Measurements from ENCODE around the gene CRYBG1. TPM values are rescaled to one million over a fixed set of nuclear protein-coding genes. Genes with fewer than 3 reads are reported as not detected.

Gene CRYBG1
- total RNA-seq, 1 donor from 2014 or later = 27.5 TPM

- H3K36me3 Mint-ChIP-seq (ENCODE audit: low read depth) = peaks cover 11% of the 10 kb centered on the region
- no peaks in the 10 kb centered on the region for H3K27me3 Mint-ChIP-seq (ENCODE audit: low read depth)
- H3K9me3 Mint-ChIP-seq = no peaks in the 10 kb centered on the region
- DNase-seq (ENCODE audit: low spot score) = no peak
- H3K4me1 Mint-ChIP-seq (ENCODE audit: low read depth) = no peaks in the 10 kb centered on the region
- intact Hi-C loops (cut with micrococcal nuclease) = no loop called here
- H3K4me3 Mint-ChIP-seq (ENCODE audit: low read depth) = no peak overlapping the region
- H3K27ac Mint-ChIP-seq = no peak overlapping the region
Observed at GRCh38 chr6:106591111-106591825, 230.8 kb downstream of the CRYBG1 start.

GRCh38 chr6:106599440-106599839 lies 238.9 kb downstream of the CRYBG1 start:
- Mint-ChIP-seq H3K27me3 (ENCODE audit: low read depth) (no peaks in the 10 kb centered on the region), H3K4me3 (ENCODE audit: low read depth) (no peak overlapping the region)
- intact Hi-C loops (cut with micrococcal nuclease) = no loop called here

GRCh38 chr6:106600329-106600728 lies 239.8 kb downstream of the CRYBG1 start:
- peaks cover 3% of the 10 kb centered on the region for H3K9me3 Mint-ChIP-seq
- intact Hi-C loops (cut with micrococcal nuclease) = no loop called here
- DNase-seq (ENCODE audit: low spot score) = no peak
- H3K27ac Mint-ChIP-seq = no peak overlapping the region
- H3K4me1 Mint-ChIP-seq (ENCODE audit: low read depth) = no peaks in the 10 kb centered on the region
- H3K27me3 Mint-ChIP-seq (ENCODE audit: low read depth) = no peaks in the 10 kb centered on the region
- no peak overlapping the region for H3K4me3 Mint-ChIP-seq (ENCODE audit: low read depth)
- H3K36me3 Mint-ChIP-seq (ENCODE audit: low read depth) = peaks cover 43% of the 10 kb centered on the region

More at GRCh38 chr6:106599440-106599839, 238.9 kb downstream of the CRYBG1 start:
- Mint-ChIP-seq H3K36me3 (ENCODE audit: low read depth) (peaks cover 38% of the 10 kb centered on the region), H3K9me3 (peaks cover 3% of the 10 kb centered on the region), H3K27ac (no peak overlapping the region), H3K4me1 (ENCODE audit: low read depth) (no peaks in the 10 kb centered on the region)
- no peak for DNase-seq (ENCODE audit: low spot score)

GRCh38 chr6:106608080-106608668 lies 247.7 kb downstream of the CRYBG1 start:
- peaks cover 29% of the 10 kb centered on the region for H3K4me1 Mint-ChIP-seq (ENCODE audit: low read depth)
- intact Hi-C loops (cut with micrococcal nuclease) = loop anchor here (2.0 kb wide), 1 partner anchor 371 kb away; no protein-coding TSS in a partner anchor
- no peaks in the 10 kb centered on the region for H3K27me3 Mint-ChIP-seq (ENCODE audit: low read depth)
- H3K36me3 Mint-ChIP-seq (ENCODE audit: low read depth) = peaks cover 36% of the 10 kb centered on the region
- no peak overlapping the region for H3K4me3 Mint-ChIP-seq (ENCODE audit: low read depth)
- H3K27ac Mint-ChIP-seq = no peak overlapping the region
- peak; percentile 18 for DNase-seq (ENCODE audit: low spot score)
- H3K9me3 Mint-ChIP-seq = peaks cover 3% of the 10 kb centered on the region

GRCh38 chr6:106609699-106610098 lies 249.2 kb downstream of the CRYBG1 start:
- Mint-ChIP-seq H3K4me1 (ENCODE audit: low read depth) (peaks cover 43% of the 10 kb centered on the region), H3K27ac (no peak overlapping the region), H3K27me3 (ENCODE audit: low read depth) (no peaks in the 10 kb centered on the region), H3K36me3 (ENCODE audit: low read depth) (peaks cover 38% of the 10 kb centered on the region), H3K9me3 (peaks cover 3% of the 10 kb centered on the region), H3K4me3 (ENCODE audit: low read depth) (no peak overlapping the region)
- peak; percentile 28 for DNase-seq (ENCODE audit: low spot score)
- intact Hi-C loops (cut with micrococcal nuclease) = loop anchor here (2.0 to 5.0 kb wide), 2 partner anchors 87 to 369 kb away; no protein-coding TSS in a partner anchor

GRCh38 chr6:106611030-106611429 lies 250.5 kb downstream of the CRYBG1 start:
- Mint-ChIP-seq H3K27ac (no peak overlapping the region), H3K9me3 (peaks cover 3% of the 10 kb centered on the region), H3K4me1 (ENCODE audit: low read depth) (peaks cover 51% of the 10 kb centered on the region), H3K36me3 (ENCODE audit: low read depth) (peaks cover 38% of the 10 kb centered on the region), H3K4me3 (ENCODE audit: low read depth) (no peak overlapping the region), H3K27me3 (ENCODE audit: low read depth) (no peaks in the 10 kb centered on the region)
- intact Hi-C loops (cut with micrococcal nuclease) = loop anchor here (5.0 kb wide), 1 partner anchor 89 kb away; no protein-coding TSS in a partner anchor
- DNase-seq (ENCODE audit: low spot score) = no peak

- Mint-ChIP-seq H3K27ac (peak overlapping the region; percentile 86), H3K4me3 (ENCODE audit: low read depth) (peak overlapping the region; percentile 28), H3K4me1 (ENCODE audit: low read depth) (peaks cover 57% of the 10 kb centered on the region), H3K27me3 (ENCODE audit: low read depth) (no peaks in the 10 kb centered on the region), H3K36me3 (ENCODE audit: low read depth) (peaks cover 48% of the 10 kb centered on the region), H3K9me3 (peaks cover 3% of the 10 kb centered on the region)
- DNase-seq (ENCODE audit: low spot score) = no peak
- intact Hi-C loops (cut with micrococcal nuclease) = loop anchor here (1.0 to 5.0 kb wide), 2 partner anchors 16 to 91 kb away; partner anchors contain the start of genes QRSL1 and RTN4IP1
Observed at GRCh38 chr6:106612671-106613416, 252.3 kb downstream of the CRYBG1 start.

GRCh38 chr6:106613590-106613989 lies 253.1 kb downstream of the CRYBG1 start:
- H3K27me3 Mint-ChIP-seq (ENCODE audit: low read depth) = no peaks in the 10 kb centered on the region
- H3K27ac Mint-ChIP-seq = peak overlapping the region; percentile 86
- intact Hi-C loops (cut with micrococcal nuclease) = loop anchor here (1.0 to 5.0 kb wide), 2 partner anchors 16 to 91 kb away; partner anchors contain the start of genes QRSL1 and RTN4IP1
- peaks cover 3% of the 10 kb centered on the region for H3K9me3 Mint-ChIP-seq
- peak overlapping the region; percentile 18 for H3K4me3 Mint-ChIP-seq (ENCODE audit: low read depth)
- H3K36me3 Mint-ChIP-seq (ENCODE audit: low read depth) = peaks cover 49% of the 10 kb centered on the region
- H3K4me1 Mint-ChIP-seq (ENCODE audit: low read depth) = peaks cover 58% of the 10 kb centered on the region
- no peak for DNase-seq (ENCODE audit: low spot score)

- Mint-ChIP-seq H3K36me3 (ENCODE audit: low read depth) (peaks cover 55% of the 10 kb centered on the region), H3K27ac (peak overlapping the region; percentile 86), H3K4me3 (ENCODE audit: low read depth) (peak overlapping the region; percentile 11), H3K4me1 (ENCODE audit: low read depth) (peaks cover 59% of the 10 kb centered on the region), H3K9me3 (peaks cover 3% of the 10 kb centered on the region), H3K27me3 (ENCODE audit: low read depth) (no peaks in the 10 kb centered on the region)
- intact Hi-C loops (cut with micrococcal nuclease) = loop anchor here (5.0 kb wide), 1 partner anchor 92 kb away; no protein-coding TSS in a partner anchor
- DNase-seq (ENCODE audit: low spot score) = no peak
Observed at GRCh38 chr6:106614166-106614565, 253.6 kb downstream of the CRYBG1 start.

- H3K27me3 Mint-ChIP-seq (ENCODE audit: low read depth) = no peaks in the 10 kb centered on the region
- peak overlapping the region; percentile 86 for H3K27ac Mint-ChIP-seq
- peaks cover 3% of the 10 kb centered on the region for H3K9me3 Mint-ChIP-seq
- peaks cover 53% of the 10 kb centered on the region for H3K36me3 Mint-ChIP-seq (ENCODE audit: low read depth)
- intact Hi-C loops (cut with micrococcal nuclease) = loop anchor here (5.0 kb wide), 1 partner anchor 92 kb away; no protein-coding TSS in a partner anchor
- peaks cover 60% of the 10 kb centered on the region for H3K4me1 Mint-ChIP-seq (ENCODE audit: low read depth)
- DNase-seq (ENCODE audit: low spot score) = no peak
- H3K4me3 Mint-ChIP-seq (ENCODE audit: low read depth) = peak overlapping the region; percentile 11
Observed at GRCh38 chr6:106614592-106615257, 254.2 kb downstream of the CRYBG1 start.

GRCh38 chr6:106617302-106617701 lies 256.8 kb downstream of the CRYBG1 start:
- H3K27ac Mint-ChIP-seq = peak overlapping the region; percentile 30
- no peaks in the 10 kb centered on the region for H3K27me3 Mint-ChIP-seq (ENCODE audit: low read depth)
- no peak overlapping the region for H3K4me3 Mint-ChIP-seq (ENCODE audit: low read depth)
- DNase-seq (ENCODE audit: low spot score) = no peak
- peaks cover 3% of the 10 kb centered on the region for H3K9me3 Mint-ChIP-seq
- peaks cover 48% of the 10 kb centered on the region for H3K36me3 Mint-ChIP-seq (ENCODE audit: low read depth)
- intact Hi-C loops (cut with micrococcal nuclease) = no loop called here
- H3K4me1 Mint-ChIP-seq (ENCODE audit: low read depth) = peaks cover 57% of the 10 kb centered on the region

GRCh38 chr6:106617857-106618256 lies 257.3 kb downstream of the CRYBG1 start:
- no peak overlapping the region for H3K27ac Mint-ChIP-seq
- DNase-seq (ENCODE audit: low spot score) = no peak
- H3K27me3 Mint-ChIP-seq (ENCODE audit: low read depth) = no peaks in the 10 kb centered on the region
- peaks cover 54% of the 10 kb centered on the region for H3K4me1 Mint-ChIP-seq (ENCODE audit: low read depth)
- intact Hi-C loops (cut with micrococcal nuclease) = no loop called here
- H3K4me3 Mint-ChIP-seq (ENCODE audit: low read depth) = no peak overlapping the region
- peaks cover 4% of the 10 kb centered on the region for H3K9me3 Mint-ChIP-seq
- H3K36me3 Mint-ChIP-seq (ENCODE audit: low read depth) = peaks cover 48% of the 10 kb centered on the region

Data from activated T-helper 2 cell treated with anti-CD3 and anti-CD28 coated beads, Interferon-gamma antibody, Interleukin-2, Interleukin-4, amounts not matched to agents 10 μg/mL and 5 μg/mL and 100 μg/mL, durations not matched to agents 14 hours and 24 hours and 36 hours (primary cell).